GM10248 (cell line): ENCODE results near the gene CCDC187.

ENCODE experiments used
- CTCF ChIA-PET: fragments of 300-600 bp; sonication (Branson Sonifier 250); formaldehyde crosslinking; extraction: SDS; loops from one replicate; lab custom pipeline; 2021; ENCODE audit warnings: antibody characterized with exemption; lab: Yijun Ruan, JAX
- POLR2A ChIA-PET: fragments of 350-650 bp; sonication (Branson Sonifier 250); formaldehyde crosslinking; extraction: SDS; loops from one replicate; lab custom pipeline; 2020; ENCODE audit warnings: antibody characterized with exemption; lab: Yijun Ruan, JAX
- DNase-seq: peaks from one replicate; pipeline ENCODE4 v3.0.0; 2012; ENCODE audit errors: extremely low spot score
- CTCF ChIP-seq: IDR thresholded peaks from 2 replicates; pipeline ENCODE4 v1.5.1; 2012; ENCODE audit warnings: mild to moderate bottlenecking, low read depth; ENCODE audit errors: extremely low read depth, missing control alignments, control extremely low read depth

The CCDC187 gene

GRCh38 chr9:136245219-136246150 lies 58.4 kb downstream of the CCDC187 start, which contains the start of gene QSOX2:
TSS of gene QSOX2 (minus strand) at chr9:136245812. CDS start at chr9:136245803, 9 bp downstream.
- no peak for TF ChIP-seq CTCF
- DNase-seq = peak; percentile 93
- ChIA-PET CTCF (no interaction called here), POLR2A (no interaction called here)

GRCh38 chr9:136244969-136245218 lies 59.0 kb downstream of the CCDC187 start:
- no peak for DNase-seq
- CTCF ChIA-PET = no interaction called here
- no peak for TF ChIP-seq CTCF
- POLR2A ChIA-PET = no interaction called here

GRCh38 chr9:136244122-136244968 lies 59.5 kb downstream of the CCDC187 start:
- ChIA-PET POLR2A (no interaction called here), CTCF (no interaction called here)
- no peak for TF ChIP-seq CTCF
- peak; percentile 75 for DNase-seq

GRCh38 chr9:136243631-136244030 lies 60.3 kb downstream of the CCDC187 start:
- TF ChIP-seq CTCF = no peak
- CTCF ChIA-PET = interaction anchor here (0.6 to 6.6 kb wide), 3 partner anchors 16 to 74 kb away, joined by 3 to 36 read pairs (median 4); no protein-coding TSS in a partner anchor
- no peak for DNase-seq
- POLR2A ChIA-PET = no interaction called here

GRCh38 chr9:136242918-136243525 lies 60.9 kb downstream of the CCDC187 start:
- TF ChIP-seq CTCF = peak; percentile 2
- no peak for DNase-seq
- ChIA-PET CTCF (interaction anchor here (0.6 to 6.6 kb wide), 4 partner anchors 16 to 73 kb away, joined by 3 to 36 read pairs (median 4); no protein-coding TSS in a partner anchor), POLR2A (no interaction called here)

- ChIA-PET POLR2A (no interaction called here), CTCF (interaction anchor here (1.4 to 6.6 kb wide), 3 partner anchors 15 to 45 kb away, joined by 3 to 36 read pairs (median 4); no protein-coding TSS in a partner anchor)
- TF ChIP-seq CTCF = no peak
- no peak for DNase-seq
Measured at GRCh38 chr9:136242248-136242647, 61.6 kb downstream of the CCDC187 start.
